ENCODE results near the gene TUBA1C.
"Not testable (repeated sequence)": the region's sequence is repeated elsewhere in the genome, so short reads cannot be mapped to it uniquely, and the experiment has no call there.

TUBA1C gene

DNA sequence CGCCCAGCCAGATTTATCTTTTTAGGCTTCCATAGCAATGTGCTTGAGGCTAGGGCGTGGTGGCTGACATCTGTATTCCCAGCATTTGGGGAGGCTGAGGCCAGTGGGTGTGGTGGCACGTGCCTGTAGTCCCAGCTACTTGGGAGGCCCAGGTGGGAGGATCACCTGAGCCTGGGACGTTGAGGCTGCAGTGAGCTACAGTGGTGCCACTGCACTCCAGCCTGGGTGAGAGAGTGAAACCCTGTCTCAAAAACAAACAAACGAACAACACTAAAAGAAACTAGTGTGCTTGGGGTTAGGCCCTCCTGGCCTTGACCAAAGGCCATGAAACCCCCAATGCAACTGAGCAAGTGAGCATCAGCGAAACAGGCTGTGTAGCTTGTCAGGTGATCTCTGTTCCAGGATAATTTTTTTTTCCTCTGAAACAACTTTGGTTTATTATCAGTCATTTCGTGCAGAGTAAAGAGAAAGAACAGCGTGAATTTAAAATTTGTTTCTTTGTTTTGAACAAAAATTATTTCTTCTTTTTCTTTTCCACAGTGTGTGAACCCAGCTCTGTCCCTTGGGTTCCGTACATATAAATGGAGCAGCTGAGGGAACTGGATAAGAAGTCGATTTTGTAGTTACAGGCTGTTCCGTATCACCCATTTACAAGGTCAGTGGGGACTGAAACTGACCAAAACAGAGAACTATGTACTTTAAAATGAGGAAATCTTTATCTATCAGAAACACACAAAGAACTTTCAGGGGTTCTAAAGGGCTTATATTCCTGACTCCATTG lies 8.8 kb upstream of the TUBA1C start:
- no peak for DNase-seq

DNA sequence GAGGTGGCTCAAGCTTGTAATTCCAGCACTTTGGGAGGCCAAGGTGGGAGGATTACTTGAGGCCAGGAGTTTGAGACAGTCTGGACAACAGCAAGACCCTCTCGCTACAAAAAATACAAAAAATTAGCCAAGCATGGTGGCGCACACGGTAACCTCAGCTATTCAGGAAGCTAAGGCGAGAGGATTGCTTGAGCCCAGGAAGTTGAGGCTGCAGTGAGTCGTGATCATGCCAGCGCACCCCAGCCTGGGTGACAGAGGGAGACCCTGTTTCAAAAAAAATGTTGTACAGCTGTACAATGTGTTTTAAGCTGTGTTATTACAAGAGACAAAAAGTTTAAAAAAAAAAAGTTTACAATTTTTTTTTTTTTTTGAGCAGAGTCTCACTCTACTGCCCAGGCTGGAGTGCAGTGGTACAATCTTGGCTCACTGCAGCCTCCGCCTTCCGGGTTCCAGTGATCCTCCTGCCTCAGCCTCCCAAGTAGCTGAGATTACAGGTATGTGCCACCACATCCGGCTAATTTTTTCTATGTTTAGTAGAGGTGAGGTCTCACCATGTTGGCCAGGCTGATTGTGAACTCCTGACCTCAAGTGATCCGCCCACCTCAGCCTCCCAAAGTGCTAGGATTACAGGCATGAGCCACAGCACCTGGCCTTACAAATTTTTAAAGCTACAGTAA lies 7.2 kb upstream of the TUBA1C start:
- not testable (repeated sequence) for DNase-seq

DNA sequence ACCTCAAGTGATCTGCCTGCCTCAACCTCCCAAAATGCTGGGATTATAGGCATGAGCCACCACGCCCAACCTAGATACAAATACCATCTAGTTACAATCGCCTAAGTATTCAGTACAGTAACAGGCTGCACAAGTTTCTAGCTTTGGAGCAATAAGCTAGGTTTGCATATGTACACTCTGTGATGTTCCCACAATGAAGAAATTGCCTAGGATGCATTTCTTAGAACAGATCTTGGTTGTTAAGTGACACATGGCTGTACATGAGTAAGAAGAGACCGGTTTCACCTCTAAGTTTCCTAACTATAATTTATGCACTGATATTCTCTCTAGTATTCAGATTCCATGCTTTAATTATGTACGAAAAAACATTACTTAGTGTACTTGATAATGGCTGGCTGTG lies 5.4 kb upstream of the TUBA1C start:
- DNase-seq = no peak

DNA sequence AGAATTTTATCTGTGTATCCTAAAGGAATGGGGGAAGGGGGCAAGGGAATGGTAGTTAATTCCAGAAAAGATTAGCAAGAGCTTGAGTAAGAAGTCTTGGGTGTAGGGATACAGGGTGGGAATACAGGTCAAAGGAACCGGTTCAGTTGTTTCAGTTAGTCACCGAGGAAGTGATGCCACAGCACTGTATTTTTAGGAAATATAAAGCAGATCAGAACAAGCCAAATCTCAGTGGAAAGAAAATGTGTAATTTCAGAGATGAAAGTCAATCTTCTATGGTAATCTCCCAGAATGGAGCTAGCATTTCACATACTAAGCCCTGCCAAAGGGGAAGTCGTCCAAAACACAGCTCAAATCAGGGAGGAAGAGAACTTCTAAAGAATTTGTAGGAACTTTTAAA lies 4.7 kb upstream of the TUBA1C start:
- no peak for DNase-seq

DNA sequence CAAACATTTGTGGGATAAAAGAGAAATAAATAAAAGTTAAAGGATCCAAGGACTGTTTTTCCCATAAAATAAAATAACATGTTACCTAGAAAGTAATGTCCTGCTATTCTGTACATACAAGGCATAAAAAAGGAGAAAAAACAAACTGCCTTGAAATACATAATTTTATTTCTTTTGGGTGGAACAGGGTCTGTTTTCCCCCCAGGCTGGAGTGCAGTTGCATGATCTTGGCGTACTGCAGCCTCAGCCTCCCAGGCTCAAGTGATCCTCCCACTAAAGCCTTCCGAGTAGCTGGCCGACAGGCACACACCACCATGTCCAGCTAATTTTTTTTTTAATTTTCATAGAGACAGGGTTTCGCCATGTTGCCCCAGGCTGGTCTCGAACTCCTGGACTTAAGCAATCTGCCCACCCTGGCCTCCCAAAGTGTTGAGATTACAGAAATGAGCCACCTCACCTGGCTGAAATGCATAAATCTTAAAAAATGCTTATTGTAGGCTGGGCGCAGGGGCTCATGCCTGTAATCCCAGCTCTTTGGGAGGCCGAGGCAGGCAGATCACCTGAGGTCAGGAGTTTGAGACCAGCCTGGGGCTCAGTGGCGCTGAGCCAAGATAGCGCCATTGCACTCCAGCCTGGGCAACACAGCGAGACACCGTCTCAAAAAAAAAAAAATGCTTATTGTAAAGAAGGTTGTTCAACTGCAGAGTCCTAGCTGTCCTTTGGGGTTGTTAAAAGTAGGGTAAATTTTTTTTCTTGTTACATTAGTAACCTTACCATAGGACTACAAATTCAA lies 4.1 kb upstream of the TUBA1C start:
- no peak for DNase-seq

DNA sequence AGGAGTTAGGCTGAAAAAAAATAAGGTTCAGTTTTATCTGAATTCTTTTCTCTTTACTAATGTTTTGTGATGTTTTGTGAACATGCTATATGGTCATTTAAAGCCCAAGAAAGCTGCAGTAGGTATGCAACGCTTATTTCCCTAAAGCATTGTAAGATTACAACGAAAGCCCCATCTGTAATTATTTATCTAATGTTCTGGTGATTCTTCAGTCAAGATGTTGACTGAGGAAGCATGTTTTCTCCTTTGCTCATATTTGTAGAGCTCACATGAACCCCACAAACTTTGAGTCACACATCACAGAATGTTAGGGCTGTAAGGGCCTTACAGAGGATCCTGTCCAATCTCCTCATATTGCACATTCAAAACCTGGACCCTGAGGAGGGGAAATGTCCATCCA lies 3.2 kb upstream of the TUBA1C start:
- no peak for DNase-seq

DNA sequence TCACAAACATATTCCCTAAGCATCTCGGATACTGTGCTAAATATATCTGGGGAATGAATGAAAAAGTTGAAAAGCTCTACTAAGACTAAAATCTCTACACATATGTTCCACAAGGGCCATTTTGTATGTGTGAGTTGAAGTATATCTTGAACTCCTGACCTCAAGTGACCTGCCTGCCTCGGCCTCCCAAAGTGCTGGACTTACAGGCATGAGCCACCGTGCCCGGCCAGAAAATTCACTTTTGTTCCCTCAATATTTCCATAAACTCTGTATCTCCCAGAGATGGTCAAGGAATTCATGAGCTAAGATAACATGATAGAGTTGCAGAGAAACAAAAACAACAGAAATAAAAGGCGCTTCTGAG lies 1.5 kb upstream of the TUBA1C start:
- no peak for DNase-seq

DNA sequence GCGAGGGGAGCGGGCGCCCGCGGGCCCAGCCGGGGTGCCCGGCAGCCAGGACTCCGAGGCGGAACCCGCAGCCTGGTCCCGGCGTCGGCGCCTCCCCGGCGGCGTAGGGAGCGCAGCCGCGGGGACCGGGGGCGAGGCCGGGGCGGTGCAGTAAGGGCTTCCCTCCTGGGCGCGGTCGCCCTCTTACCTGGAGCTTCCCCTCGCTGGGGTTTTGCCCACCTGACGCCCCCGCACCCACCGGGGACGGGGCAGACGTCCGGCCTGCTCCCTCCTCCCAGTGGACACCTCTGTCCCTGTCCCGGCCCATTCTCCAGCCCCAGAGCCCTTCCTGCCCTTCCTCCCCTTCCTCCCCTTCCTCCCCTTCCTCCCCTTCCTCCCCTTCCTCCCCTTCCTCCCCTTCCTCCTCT lies 413 bp upstream of the TUBA1C start:
- DNase-seq = peak; percentile 17 to 61 (median 21)

DNA sequence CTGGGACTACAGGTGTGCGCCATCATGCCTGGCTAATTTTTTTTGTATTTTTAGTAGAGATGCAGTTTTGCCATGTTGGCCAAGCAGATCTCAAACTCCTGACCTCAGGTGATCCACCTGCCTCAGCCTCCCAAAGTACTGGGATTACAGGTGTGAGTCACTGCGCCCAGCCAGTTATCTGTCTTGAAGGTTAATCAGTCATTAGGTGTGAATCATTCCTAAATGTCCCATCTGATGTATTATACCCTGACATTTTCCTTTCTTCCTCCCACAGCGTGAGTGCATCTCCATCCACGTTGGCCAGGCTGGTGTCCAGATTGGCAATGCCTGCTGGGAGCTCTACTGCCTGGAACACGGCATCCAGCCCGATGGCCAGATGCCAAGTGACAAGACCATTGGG lies 4.3 kb downstream of the TUBA1C start:
- DNase-seq = not testable (repeated sequence)

DNA sequence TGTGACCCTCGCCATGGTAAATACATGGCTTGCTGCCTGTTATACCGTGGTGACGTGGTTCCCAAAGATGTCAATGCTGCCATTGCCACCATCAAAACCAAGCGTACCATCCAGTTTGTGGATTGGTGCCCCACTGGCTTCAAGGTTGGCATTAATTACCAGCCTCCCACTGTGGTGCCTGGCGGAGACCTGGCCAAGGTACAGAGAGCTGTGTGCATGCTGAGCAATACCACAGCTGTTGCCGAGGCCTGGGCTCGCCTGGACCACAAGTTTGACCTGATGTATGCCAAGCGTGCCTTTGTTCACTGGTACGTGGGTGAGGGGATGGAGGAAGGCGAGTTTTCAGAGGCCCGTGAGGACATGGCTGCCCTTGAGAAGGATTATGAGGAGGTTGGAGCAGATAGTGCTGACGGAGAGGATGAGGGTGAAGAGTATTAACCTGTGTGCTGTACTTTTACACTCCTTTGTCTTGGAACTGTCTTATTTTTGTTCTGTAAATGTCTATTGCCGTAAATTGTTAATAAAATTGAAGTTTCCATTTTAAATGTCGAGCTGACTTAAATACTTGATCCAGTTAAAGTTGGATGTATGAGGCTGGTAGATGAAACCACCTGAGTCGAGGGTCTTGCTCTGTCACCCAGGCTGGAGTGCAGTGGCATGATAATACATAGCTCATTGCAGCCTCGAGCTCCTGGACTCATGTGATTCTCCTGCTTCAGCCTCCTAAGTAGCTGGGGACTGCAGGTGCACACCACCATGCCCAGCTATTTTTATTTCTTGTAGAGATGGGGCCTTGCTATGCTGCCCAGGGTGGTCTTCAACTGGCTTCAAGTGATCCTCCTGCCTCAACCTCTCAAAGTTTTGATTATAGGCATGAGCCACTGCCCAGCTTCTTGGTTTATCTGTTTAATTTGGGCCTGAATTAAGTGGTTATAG lies 8.2 kb downstream of the TUBA1C start:
- no peak for DNase-seq

DNA sequence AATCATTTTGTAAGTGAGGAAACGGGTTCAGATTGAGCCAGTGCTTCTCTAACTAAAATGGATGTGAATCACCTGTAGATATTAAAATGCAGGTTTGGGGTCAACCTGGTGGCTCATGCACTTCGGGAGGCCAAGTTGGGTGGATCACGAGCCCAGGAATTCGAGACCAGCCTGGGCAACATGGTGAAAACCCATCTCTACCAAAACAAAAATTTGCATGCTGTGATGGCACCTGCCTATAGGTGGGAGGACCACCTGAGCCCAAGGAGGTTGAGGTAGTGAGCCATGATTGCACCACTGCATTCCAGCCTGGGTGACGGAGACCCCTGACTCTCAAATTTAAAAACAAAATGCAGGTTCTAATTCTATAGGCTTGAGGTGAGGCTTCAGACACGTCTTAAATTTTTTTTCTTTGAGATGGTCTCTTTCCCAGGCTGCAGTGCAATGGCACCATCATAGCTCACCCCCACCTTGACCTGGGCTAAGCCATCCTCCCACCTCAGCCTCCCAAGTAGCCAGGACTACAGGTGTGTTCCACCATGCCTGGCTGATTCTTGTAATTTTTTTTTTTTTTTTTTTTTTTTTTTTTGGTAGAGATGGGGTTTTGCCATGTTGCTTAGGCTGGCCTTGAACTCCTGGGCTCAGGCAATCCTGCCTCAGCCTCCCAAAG lies 9.0 kb downstream of the TUBA1C start:
- no peak for DNase-seq

DNA sequence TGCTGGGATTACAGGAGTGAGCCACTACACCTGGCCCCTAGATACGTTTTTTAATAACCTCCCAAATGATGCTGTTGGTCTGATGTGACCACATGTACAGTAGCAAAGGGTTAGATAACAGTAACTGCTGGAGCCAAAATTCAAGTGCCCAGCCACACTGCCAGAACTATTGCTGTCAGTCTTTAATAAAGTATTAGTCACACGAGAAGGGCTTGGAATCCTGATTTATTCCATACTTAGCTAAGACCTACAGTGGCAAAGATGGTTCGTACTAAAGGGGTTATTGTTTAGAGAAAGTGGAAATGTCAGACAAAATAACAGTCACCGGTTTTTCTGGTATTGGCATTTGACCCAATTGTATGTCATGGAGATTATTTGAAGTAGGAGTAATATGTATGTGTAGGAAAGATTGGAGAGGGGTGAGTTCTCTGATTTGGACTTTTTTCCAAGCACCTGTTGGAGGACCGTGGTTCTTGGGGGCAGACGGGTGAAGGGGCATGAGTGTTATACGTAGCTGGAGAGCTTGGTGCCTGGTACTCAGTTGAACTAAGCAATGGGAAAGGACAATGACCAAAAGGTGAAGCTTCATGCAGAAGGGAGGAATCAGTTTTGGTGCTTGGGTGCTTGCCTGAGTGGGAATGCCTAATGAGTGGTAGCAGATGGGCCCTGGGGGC lies 9.7 kb downstream of the TUBA1C start:
- no peak for DNase-seq

DNA sequence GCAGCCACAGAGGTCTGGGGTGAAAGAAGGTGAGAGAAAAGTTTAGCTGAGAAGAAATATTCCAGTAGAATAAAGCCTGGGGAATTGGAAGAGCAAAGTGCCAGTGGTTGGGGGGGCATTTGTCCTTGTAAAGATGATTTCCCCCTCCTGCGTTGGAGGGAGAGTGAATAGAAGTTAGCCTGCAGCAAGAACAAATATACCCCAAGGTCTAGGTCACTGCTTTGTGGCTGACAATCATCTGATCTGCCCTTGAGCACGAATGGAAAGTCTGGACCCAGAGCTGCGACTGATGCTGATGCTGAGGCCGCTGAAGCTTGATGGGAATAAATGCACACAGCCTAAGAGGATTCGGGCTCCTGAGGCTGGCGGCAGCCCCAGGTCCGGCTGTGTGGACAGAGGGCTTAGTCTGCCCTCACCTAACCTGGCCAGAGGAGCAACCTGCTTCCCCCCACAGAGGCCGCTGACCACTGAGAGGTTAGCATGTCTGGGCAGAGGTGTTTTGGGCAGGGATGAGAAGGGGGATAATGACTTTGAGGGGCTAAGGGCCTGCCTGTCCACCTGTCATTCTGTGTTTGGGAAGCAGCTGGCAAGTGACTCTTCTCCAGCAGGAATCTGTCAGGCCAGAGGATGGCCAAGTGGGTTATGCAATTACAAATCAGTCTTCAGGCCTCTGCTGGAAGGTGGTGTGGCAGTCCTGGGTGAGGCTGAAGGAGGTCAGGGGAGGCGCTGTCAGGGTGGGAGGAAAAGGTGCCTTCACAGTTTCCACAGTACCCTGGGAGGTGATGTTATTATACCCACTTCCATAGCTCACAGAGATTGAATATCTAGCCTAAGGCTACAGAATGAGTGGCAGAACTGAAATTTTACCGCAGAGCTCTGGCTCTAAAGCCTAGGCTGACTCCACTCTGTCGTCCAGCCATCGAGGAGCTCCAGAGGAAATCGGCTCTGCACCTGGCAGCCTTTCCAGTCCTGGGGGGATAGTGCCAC lies 11.7 kb downstream of the TUBA1C start:
- no peak for DNase-seq

DNA sequence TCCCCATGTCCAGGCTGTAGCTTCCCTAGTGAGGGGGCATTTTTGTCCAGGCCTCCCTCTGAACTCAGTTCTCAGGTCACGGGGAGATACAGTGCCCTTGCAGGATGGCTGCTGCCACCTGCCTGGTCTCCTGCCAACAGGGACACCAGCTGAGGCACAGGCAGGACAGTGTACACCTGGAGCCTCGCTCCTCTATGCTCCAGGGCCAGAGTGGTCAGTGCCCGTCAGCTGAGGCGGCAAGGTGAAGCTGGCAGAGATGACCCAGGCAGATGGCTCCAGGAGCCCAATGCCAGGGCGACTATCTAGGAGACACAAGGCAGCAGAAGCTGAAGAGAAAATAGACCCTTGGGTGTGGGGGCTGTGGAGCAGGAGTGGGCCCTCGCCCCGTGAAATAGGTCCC lies 12.6 kb downstream of the TUBA1C start:
- DNase-seq = no peak

DNA sequence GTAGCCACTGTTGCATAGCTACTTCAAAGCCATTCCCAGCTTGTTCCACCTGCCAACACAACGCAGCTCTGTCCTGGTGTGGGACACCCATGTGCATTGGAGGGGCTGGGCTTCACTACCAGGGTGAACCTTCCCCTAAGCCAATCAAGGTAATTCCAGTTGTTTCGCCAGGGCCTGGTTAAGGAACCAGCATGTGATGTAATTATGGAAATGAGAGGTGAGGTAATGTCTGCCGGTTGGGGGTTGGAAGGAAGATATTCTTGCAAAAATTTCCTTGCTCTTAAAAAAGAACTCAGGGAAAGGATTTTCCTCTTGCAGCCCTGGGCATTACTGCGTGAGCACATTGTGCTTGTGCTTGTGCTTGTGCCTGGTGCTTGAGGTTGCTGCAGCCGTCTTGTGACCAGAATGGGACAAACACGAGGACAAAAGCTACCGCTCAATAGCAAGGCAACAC lies 14.9 kb downstream of the TUBA1C start:
- DNase-seq = no peak

DNA sequence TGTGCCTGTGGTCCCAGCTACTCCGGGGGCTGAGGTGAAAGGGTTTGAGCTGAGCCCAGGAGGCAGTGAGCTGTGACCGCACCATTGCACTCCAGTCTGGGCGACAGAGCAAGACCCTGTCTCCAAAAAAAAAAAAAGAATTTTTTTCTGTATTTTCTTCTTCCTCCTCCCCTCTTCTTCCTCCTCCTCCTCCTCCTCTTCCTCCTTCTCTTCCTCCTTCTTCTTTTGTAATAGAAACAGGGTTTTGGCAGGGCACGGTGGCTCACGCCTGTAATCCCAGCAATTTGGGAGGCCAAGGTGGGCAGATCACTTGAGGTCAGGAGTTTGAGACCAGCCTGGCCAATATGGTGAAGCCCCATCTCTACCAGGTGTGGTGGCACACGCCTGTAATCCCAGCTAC lies 15.7 kb downstream of the TUBA1C start:
- not testable (repeated sequence) for DNase-seq

DNA sequence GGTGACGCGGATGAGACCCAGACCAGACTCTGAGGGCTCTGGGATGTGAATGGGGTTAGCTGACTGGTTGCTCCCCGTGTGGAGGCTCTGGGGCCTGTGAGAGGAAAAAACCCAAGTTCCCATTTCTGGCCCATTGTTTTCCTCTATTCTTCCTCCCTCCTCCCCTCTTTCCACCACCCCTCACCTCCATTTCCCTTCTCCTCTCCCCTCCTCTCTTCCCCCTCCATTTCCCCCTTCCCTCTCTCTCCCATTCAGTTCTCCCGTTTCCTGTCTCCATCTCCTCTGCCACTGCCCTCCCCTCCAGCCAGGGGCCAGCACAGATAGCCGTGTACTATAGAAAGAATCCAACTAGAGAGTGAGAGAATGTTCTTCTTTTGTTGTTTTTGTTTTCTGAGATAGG lies 17.4 kb downstream of the TUBA1C start:
- no peak for DNase-seq

DNA sequence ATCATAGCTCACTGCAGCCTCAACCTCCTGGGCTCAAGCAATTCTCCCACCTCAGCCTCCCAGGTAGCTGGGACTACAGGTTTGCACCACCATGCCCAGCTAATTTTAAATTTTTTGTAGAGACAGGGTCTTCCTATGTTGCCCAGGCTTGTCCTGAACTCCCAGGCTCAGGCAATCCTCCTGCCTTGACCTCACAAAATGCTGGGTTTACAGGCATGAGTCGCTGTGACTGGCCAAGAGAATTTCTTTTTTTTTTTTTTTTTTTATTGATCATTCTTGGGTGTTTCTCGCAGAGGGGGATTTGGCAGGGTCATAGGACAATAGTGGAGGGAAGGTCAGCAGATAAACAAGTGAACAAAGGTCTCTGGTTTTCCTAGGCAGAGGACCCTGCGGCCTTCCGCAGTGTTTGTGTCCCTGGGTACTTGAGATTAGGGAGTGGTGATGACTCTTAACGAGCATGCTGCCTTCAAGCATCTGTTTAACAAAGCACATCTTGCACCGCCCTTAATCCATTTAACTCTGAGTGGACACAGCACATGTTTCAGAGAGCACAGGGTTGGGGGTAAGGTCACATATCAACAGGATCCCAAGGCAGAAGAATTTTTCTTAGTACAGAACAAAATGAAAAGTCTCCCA lies 18.0 kb downstream of the TUBA1C start:
- DNase-seq = not testable (repeated sequence)
